Measurements from ENCODE around the gene RELA. TPM values are rescaled to one million over a fixed set of nuclear protein-coding genes. Genes with fewer than 3 reads are reported as not detected.
"Not testable (repeated sequence)": the region's sequence is repeated elsewhere in the genome, so short reads cannot be mapped to it uniquely, and the experiment has no call there.

RELA gene
- total and polyA plus RNA-seq, 2 donors (not counting 1 experiment from before 2014, with no cell fraction given), result 124 to 154 TPM

DNA sequence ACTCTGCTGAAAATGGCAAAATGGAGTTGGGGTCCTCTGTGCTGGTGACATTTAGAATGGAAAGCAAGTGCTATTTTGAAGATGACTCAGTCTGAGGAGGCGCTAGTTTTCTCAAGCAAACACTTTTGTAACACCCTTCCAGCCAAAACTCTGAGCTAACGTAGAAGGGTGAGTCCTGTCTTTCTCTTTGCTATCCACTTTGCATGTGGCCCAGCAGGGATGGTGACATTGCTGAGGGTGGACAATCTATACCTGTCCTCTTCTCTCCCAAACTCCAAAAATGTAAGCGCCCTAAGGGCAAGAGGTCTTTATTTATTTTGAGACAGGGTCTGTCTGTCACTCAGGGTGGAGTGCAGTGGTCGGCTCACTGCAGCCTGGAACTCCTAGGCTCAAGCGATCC is 45.7 kb upstream of the RELA start:
- intact Hi-C loops (cut with micrococcal nuclease), result no loop called here
- H3K27ac Mint-ChIP-seq, result no peak overlapping the region

DNA sequence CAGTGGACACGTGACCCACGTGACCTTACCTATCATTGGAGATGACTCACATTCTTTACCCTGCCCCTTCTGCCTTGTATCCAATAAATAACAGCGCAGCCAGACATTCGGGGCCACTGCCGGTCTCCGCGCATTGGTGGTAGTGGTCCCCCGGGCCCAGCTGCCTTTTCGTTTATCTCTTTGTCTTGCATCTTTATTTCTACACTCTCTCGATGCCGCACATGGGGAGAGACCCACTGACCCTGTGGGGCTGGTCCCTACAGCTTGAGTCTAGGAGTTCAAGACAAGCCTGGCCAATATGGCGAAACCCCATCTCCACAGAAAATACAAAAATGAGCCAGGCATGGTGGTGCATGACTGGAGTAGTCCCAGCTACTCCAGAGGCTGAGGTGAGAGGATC is 44.3 kb upstream of the RELA start:
- not testable (repeated sequence) for H3K9me3 Mint-ChIP-seq (ENCODE audit: insufficient read depth); H3K9ac ChIP-seq (ENCODE audit: low read length); H3K27me3 Mint-ChIP-seq; DNase-seq; H3K27ac ChIP-seq (ENCODE audit: low read length in 2 of 2); H2AFZ ChIP-seq (ENCODE audit: insufficient read depth, low read depth, low read length, poor library complexity, severe bottlenecking); ATAC-seq (ENCODE audit: low read depth); H3K27me3 ChIP-seq (replicated peaks in 1 of 4; ENCODE audit: control extremely low read depth in 1 of 4, control insufficient read depth in 3 of 4, insufficient read depth in 4 of 4, low read length in 3 of 4); H3K4me2 ChIP-seq (replicated peaks; ENCODE audit: low read depth, low read length, poor library complexity, severe bottlenecking); H3K4me3 ChIP-seq (ENCODE audit: control extremely low read depth in 1 of 5, extremely low read depth in 1 of 5, insufficient read depth in 1 of 5, low read depth in 2 of 5, low read length in 4 of 5); H3K36me3 ChIP-seq (replicated peaks in 1 of 2; ENCODE audit: control extremely low read depth in 1 of 2, control insufficient read depth in 1 of 2, extremely low read depth in 1 of 2, insufficient read depth in 2 of 2, low read length in 1 of 2); H3K9me3 ChIP-seq (ENCODE audit: control extremely low read depth in 1 of 3, control insufficient read depth in 2 of 3, insufficient read depth in 1 of 3, low read length in 2 of 3); H4K20me1 ChIP-seq (ENCODE audit: control insufficient read depth, insufficient read depth, low read length, poor library complexity, severe bottlenecking); H3K79me2 ChIP-seq (ENCODE audit: control insufficient read depth, insufficient read depth, low read length)
- 93% methylated on average over 5 of the region's 12 CpGs for WGBS (ENCODE audit: insufficient coverage)
- Mint-ChIP-seq H3K4me1 (peaks cover 18% of the 10 kb centered on the region), H3K27ac (peak overlapping the region; percentile 50), H3K4me3 (peak overlapping the region; percentile 78)
- H3K4me1 ChIP-seq (ENCODE audit: control insufficient read depth in 2 of 2, insufficient read depth in 2 of 2, low read length in 2 of 2), result peaks cover 8 to 12% of the 10 kb centered on the region in 2 donors
- ChIA-PET CTCF (interaction anchor here (1.2 to 3.9 kb wide), 3 partner anchors 106 to 338 kb away, joined by 3 to 22 read pairs (median 4); no protein-coding TSS in a partner anchor), POLR2A (interaction anchor here (0.5 kb wide), 1 partner anchor 31 kb away, joined by 4 read pairs; no protein-coding TSS in a partner anchor)
- intact Hi-C loops (cut with micrococcal nuclease), result loop anchor here (2.0 kb wide), 1 partner anchor 44 kb away; the partner anchor contains the start of gene RELA

More for the DNA sequence above, 45.7 kb upstream of the RELA start:
- H3K36me3 ChIP-seq (replicated peaks in 1 of 2; ENCODE audit: control extremely low read depth in 1 of 2, control insufficient read depth in 1 of 2, extremely low read depth in 1 of 2, insufficient read depth in 2 of 2, low read length in 1 of 2), result peaks cover 0 to 7% of the 10 kb centered on the region in 2 experiments
- Mint-ChIP-seq H3K27me3 (no peaks in the 10 kb centered on the region), H3K4me3 (no peak overlapping the region), H3K4me1 (peaks cover 26% of the 10 kb centered on the region), H3K9me3 (ENCODE audit: insufficient read depth) (no peaks in the 10 kb centered on the region)
- peaks cover 5% of the 10 kb centered on the region for H4K20me1 ChIP-seq (ENCODE audit: control insufficient read depth, insufficient read depth, low read length, poor library complexity, severe bottlenecking)
- WGBS (ENCODE audit: insufficient coverage), result 100% methylated on average over 3 of the region's 5 CpGs
- no peak overlapping the region for H3K4me3 ChIP-seq (ENCODE audit: control extremely low read depth in 1 of 5, extremely low read depth in 1 of 5, insufficient read depth in 1 of 5, low read depth in 2 of 5, low read length in 4 of 5)
- no peak overlapping the region for H3K9ac ChIP-seq (ENCODE audit: low read length)
- no peak overlapping the region for H3K27ac ChIP-seq (ENCODE audit: low read length in 2 of 2)
- H3K27me3 ChIP-seq (replicated peaks in 1 of 4; ENCODE audit: control extremely low read depth in 1 of 4, control insufficient read depth in 3 of 4, insufficient read depth in 4 of 4, low read length in 3 of 4), result no peaks in the 10 kb centered on the region
- H2AFZ ChIP-seq (ENCODE audit: insufficient read depth, low read depth, low read length, poor library complexity, severe bottlenecking), result no peak overlapping the region
- ChIA-PET CTCF (interaction anchor here (1.3 to 1.5 kb wide), 4 partner anchors 11 to 336 kb away, joined by 3 to 5 read pairs (median 4); partner anchors contain the start of gene AP5B1), POLR2A (interaction anchor here (1.1 kb wide), 1 partner anchor 12 kb away, joined by 3 read pairs; the partner anchor contains the start of gene RNASEH2C)
- peaks cover 14 to 22% of the 10 kb centered on the region in 2 donors for H3K4me1 ChIP-seq (ENCODE audit: control insufficient read depth in 2 of 2, insufficient read depth in 2 of 2, low read length in 2 of 2)
- DNase-seq, result no peak
- H3K4me2 ChIP-seq (replicated peaks; ENCODE audit: low read depth, low read length, poor library complexity, severe bottlenecking), result no peak overlapping the region
- no peak for ATAC-seq (ENCODE audit: low read depth)
- peaks cover 12% of the 10 kb centered on the region for H3K79me2 ChIP-seq (ENCODE audit: control insufficient read depth, insufficient read depth, low read length)
- TF ChIP-seq, protein P1, sequence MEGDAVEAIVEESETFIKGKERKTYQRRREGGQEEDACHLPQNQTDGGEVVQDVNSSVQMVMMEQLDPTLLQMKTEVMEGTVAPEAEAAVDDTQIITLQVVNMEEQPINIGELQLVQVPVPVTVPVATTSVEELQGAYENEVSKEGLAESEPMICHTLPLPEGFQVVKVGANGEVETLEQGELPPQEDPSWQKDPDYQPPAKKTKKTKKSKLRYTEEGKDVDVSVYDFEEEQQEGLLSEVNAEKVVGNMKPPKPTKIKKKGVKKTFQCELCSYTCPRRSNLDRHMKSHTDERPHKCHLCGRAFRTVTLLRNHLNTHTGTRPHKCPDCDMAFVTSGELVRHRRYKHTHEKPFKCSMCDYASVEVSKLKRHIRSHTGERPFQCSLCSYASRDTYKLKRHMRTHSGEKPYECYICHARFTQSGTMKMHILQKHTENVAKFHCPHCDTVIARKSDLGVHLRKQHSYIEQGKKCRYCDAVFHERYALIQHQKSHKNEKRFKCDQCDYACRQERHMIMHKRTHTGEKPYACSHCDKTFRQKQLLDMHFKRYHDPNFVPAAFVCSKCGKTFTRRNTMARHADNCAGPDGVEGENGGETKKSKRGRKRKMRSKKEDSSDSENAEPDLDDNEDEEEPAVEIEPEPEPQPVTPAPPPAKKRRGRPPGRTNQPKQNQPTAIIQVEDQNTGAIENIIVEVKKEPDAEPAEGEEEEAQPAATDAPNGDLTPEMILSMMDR (IDR thresholded peaks at IDR 0.05), result no peak
- no peak for TF ChIP-seq EZH2 (IDR thresholded peaks at IDR 0.05; ENCODE audit: borderline replicate concordance, insufficient read depth, low read depth, low read length, poor library complexity, severe bottlenecking)
- H3K9me3 ChIP-seq (ENCODE audit: control extremely low read depth in 1 of 3, control insufficient read depth in 2 of 3, insufficient read depth in 1 of 3, low read length in 2 of 3), result no peaks in the 10 kb centered on the region

All from B cell (primary cell).